Measurements from ENCODE around the gene CACNB4. TPM values are rescaled to one million over a fixed set of nuclear protein-coding genes. Genes with fewer than 3 reads are reported as not detected.

Gene CACNB4
- total and polyA plus RNA-seq, 10 of the 15 experiments (the other 5 are each of a cell fraction or from before 2014, with no cell fraction given) = 2.0 to 21.6 (median 9.3) TPM

- no peak for TF ChIP-seq BCL3 (IDR thresholded peaks at IDR 0.05; ENCODE audit: borderline replicate concordance, insufficient read depth, low read depth, low read length, poor library complexity, severe bottlenecking)
- peak; percentile 45 for TF ChIP-seq SKIL (IDR thresholded peaks at IDR 0.05; ENCODE audit: low read depth, poor library complexity, severe bottlenecking)
- TF ChIP-seq, protein P1, sequence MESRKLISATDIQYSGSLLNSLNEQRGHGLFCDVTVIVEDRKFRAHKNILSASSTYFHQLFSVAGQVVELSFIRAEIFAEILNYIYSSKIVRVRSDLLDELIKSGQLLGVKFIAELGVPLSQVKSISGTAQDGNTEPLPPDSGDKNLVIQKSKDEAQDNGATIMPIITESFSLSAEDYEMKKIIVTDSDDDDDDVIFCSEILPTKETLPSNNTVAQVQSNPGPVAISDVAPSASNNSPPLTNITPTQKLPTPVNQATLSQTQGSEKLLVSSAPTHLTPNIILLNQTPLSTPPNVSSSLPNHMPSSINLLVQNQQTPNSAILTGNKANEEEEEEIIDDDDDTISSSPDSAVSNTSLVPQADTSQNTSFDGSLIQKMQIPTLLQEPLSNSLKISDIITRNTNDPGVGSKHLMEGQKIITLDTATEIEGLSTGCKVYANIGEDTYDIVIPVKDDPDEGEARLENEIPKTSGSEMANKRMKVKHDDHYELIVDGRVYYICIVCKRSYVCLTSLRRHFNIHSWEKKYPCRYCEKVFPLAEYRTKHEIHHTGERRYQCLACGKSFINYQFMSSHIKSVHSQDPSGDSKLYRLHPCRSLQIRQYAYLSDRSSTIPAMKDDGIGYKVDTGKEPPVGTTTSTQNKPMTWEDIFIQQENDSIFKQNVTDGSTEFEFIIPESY (IDR thresholded peaks at IDR 0.05) = no peak
- TF ChIP-seq BRCA1 (IDR thresholded peaks at IDR 0.05; ENCODE audit: low read depth, low read length) = no peak
- TF ChIP-seq, protein P2, sequence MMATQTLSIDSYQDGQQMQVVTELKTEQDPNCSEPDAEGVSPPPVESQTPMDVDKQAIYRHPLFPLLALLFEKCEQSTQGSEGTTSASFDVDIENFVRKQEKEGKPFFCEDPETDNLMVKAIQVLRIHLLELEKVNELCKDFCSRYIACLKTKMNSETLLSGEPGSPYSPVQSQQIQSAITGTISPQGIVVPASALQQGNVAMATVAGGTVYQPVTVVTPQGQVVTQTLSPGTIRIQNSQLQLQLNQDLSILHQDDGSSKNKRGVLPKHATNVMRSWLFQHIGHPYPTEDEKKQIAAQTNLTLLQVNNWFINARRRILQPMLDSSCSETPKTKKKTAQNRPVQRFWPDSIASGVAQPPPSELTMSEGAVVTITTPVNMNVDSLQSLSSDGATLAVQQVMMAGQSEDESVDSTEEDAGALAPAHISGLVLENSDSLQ (IDR thresholded peaks at IDR 0.05) = peak; percentile 65
- no peak for TF ChIP-seq POLR2AphosphoS5 (IDR thresholded peaks at IDR 0.05; ENCODE audit: low read length)
- TF ChIP-seq ESRRA (IDR thresholded peaks at IDR 0.05; ENCODE audit: low read length) = no peak
- TF ChIP-seq ZSCAN29 (IDR thresholded peaks at IDR 0.05) = no peak
- TF ChIP-seq KAT2A (conservative IDR thresholded peaks at IDR 0.05; ENCODE audit: control insufficient read depth, low read depth, low read length) = no peak
- TF ChIP-seq ZNF24 (IDR thresholded peaks at IDR 0.05) = no peak
- no peak for TF ChIP-seq GABPA (IDR thresholded peaks at IDR 0.05; ENCODE audit: low read depth)
- TF ChIP-seq HDAC2 (IDR thresholded peaks at IDR 0.05) = no peak
- TF ChIP-seq BCL11A (IDR thresholded peaks at IDR 0.05; ENCODE audit: low read depth, low read length) = peak; percentile 88
- peak; percentile 77 to 85 for TF ChIP-seq IKZF2 (IDR thresholded peaks at IDR 0.05)
- TF ChIP-seq MTA2 (IDR thresholded peaks at IDR 0.05; ENCODE audit: low read depth) = peak; percentile 83
- no peak for TF ChIP-seq SIN3A (IDR thresholded peaks at IDR 0.05; ENCODE audit: low read depth, low read length)
- TF ChIP-seq MLLT1 (IDR thresholded peaks at IDR 0.05) = no peak
- TF ChIP-seq, protein P3, sequence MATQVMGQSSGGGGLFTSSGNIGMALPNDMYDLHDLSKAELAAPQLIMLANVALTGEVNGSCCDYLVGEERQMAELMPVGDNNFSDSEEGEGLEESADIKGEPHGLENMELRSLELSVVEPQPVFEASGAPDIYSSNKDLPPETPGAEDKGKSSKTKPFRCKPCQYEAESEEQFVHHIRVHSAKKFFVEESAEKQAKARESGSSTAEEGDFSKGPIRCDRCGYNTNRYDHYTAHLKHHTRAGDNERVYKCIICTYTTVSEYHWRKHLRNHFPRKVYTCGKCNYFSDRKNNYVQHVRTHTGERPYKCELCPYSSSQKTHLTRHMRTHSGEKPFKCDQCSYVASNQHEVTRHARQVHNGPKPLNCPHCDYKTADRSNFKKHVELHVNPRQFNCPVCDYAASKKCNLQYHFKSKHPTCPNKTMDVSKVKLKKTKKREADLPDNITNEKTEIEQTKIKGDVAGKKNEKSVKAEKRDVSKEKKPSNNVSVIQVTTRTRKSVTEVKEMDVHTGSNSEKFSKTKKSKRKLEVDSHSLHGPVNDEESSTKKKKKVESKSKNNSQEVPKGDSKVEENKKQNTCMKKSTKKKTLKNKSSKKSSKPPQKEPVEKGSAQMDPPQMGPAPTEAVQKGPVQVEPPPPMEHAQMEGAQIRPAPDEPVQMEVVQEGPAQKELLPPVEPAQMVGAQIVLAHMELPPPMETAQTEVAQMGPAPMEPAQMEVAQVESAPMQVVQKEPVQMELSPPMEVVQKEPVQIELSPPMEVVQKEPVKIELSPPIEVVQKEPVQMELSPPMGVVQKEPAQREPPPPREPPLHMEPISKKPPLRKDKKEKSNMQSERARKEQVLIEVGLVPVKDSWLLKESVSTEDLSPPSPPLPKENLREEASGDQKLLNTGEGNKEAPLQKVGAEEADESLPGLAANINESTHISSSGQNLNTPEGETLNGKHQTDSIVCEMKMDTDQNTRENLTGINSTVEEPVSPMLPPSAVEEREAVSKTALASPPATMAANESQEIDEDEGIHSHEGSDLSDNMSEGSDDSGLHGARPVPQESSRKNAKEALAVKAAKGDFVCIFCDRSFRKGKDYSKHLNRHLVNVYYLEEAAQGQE (IDR thresholded peaks at IDR 0.05; ENCODE audit: low read depth, low read length) = no peak
Measured at GRCh38 chr2:151840216-151841046, 258.4 kb downstream of the CACNB4 start (continued).
